Measurements from ENCODE around the gene SLC38A6. TPM values are rescaled to one million over a fixed set of nuclear protein-coding genes. Genes with fewer than 3 reads are reported as not detected.

The SLC38A6 gene
- 1 to 10 TPM; 4.5 to 5.3 TPM for total RNA-seq

GRCh38 chr14:60980811-60981632 lies at the start of gene SLC38A6, which contains the start of gene TRMT5:
Gene SLC38A6 (plus strand): TSS chr14:60981245. CDS start chr14:60981278, 33 bp downstream.
Gene TRMT5 (minus strand): TSS chr14:60981079. CDS start chr14:60980973, 106 bp downstream.
- DNase-seq (peak; percentile 94), ATAC-seq (peak; percentile 89)
- H3K4me1 Mint-ChIP-seq, result peaks cover 32% of the 10 kb centered on the region
- CTCF ChIA-PET, result interaction anchor here (0.9 to 1.0 kb wide), 2 partner anchors 48 to 325 kb away, joined by 3 read pairs; no protein-coding TSS in a partner anchor
- no peak within 1 kb of the TSS for H3K27ac Mint-ChIP-seq
- no peaks in the 10 kb centered on the region for H3K9me3 Mint-ChIP-seq (ENCODE audit: low read depth)
- H3K27me3 Mint-ChIP-seq, result no peaks in the 10 kb centered on the region
- peaks cover 30% of the 10 kb centered on the region for H3K36me3 Mint-ChIP-seq (ENCODE audit: low read depth)
- H3K4me3 Mint-ChIP-seq, result no peak within 1 kb of the TSS
- POLR2A ChIA-PET, result interaction anchor here (0.6 kb wide), 1 partner anchor 63 kb away, joined by 3 read pairs; no protein-coding TSS in a partner anchor
- intact Hi-C loops (cut with DNase I, micrococcal nuclease), result loop anchor here (1.0 to 5.0 kb wide), 9 partner anchors 16 to 732 kb away; partner anchors contain the start of genes MNAT1 (in 1 of the 2), PPM1A (in 1 of the 2) and SIX4 (in 1 of the 2)

- Mint-ChIP-seq H3K4me1 (no peaks in the 10 kb centered on the region), H3K27me3 (no peaks in the 10 kb centered on the region), H3K9me3 (ENCODE audit: low read depth) (peaks cover 1% of the 10 kb centered on the region), H3K4me3 (no peak overlapping the region), H3K36me3 (ENCODE audit: low read depth) (peaks cover 13% of the 10 kb centered on the region), H3K27ac (no peak overlapping the region)
- ATAC-seq (no peak), DNase-seq (no peak)
- POLR2A ChIA-PET, result no interaction called here
- CTCF ChIA-PET, result no interaction called here
- intact Hi-C loops (cut with DNase I, micrococcal nuclease), result no loop called here
Observed at GRCh38 chr14:60933920-60934655, 47.0 kb upstream of the SLC38A6 start.

- Mint-ChIP-seq H3K27me3 (no peaks in the 10 kb centered on the region), H3K4me3 (no peak overlapping the region), H3K9me3 (ENCODE audit: low read depth) (peaks cover 1% of the 10 kb centered on the region), H3K4me1 (no peaks in the 10 kb centered on the region), H3K27ac (no peak overlapping the region), H3K36me3 (ENCODE audit: low read depth) (peaks cover 13% of the 10 kb centered on the region)
- POLR2A ChIA-PET, result no interaction called here
- no peak for DNase-seq
- no peak for ATAC-seq
- intact Hi-C loops (cut with DNase I, micrococcal nuclease), result no loop called here
- CTCF ChIA-PET, result no interaction called here
Observed at GRCh38 chr14:60935319-60935718, 45.7 kb upstream of the SLC38A6 start.

GRCh38 chr14:60943637-60944032 lies 37.4 kb upstream of the SLC38A6 start:
- CTCF ChIA-PET, result no interaction called here
- H3K4me3 Mint-ChIP-seq, result no peak overlapping the region

GRCh38 chr14:60944204-60944603 lies 36.8 kb upstream of the SLC38A6 start:
- peaks cover 14% of the 10 kb centered on the region for H3K4me1 Mint-ChIP-seq
- POLR2A ChIA-PET, result no interaction called here
- intact Hi-C loops (cut with DNase I, micrococcal nuclease), result no loop called here
- CTCF ChIA-PET, result interaction anchor here (1.0 kb wide), 1 partner anchor 11 kb away, joined by 3 read pairs; no protein-coding TSS in a partner anchor
- no peak overlapping the region for H3K4me3 Mint-ChIP-seq
- ATAC-seq (no peak), DNase-seq (no peak)
- H3K9me3 Mint-ChIP-seq (ENCODE audit: low read depth), result no peaks in the 10 kb centered on the region
- H3K36me3 Mint-ChIP-seq (ENCODE audit: low read depth), result peaks cover 10% of the 10 kb centered on the region
- H3K27ac Mint-ChIP-seq, result no peak overlapping the region
- H3K27me3 Mint-ChIP-seq, result no peaks in the 10 kb centered on the region

More at GRCh38 chr14:60943637-60944032, 37.4 kb upstream of the SLC38A6 start:
- Mint-ChIP-seq H3K27me3 (no peaks in the 10 kb centered on the region), H3K27ac (no peak overlapping the region), H3K9me3 (ENCODE audit: low read depth) (no peaks in the 10 kb centered on the region), H3K4me1 (peaks cover 14% of the 10 kb centered on the region), H3K36me3 (ENCODE audit: low read depth) (peaks cover 10% of the 10 kb centered on the region)
- POLR2A ChIA-PET, result no interaction called here
- no peak for DNase-seq
- intact Hi-C loops (cut with DNase I, micrococcal nuclease), result no loop called here
- ATAC-seq, result no peak

GRCh38 chr14:60945984-60946383 lies 35.1 kb upstream of the SLC38A6 start:
- Mint-ChIP-seq H3K27ac (peak overlapping the region; percentile 2), H3K4me1 (peaks cover 14% of the 10 kb centered on the region), H3K27me3 (no peaks in the 10 kb centered on the region), H3K36me3 (ENCODE audit: low read depth) (peaks cover 10% of the 10 kb centered on the region), H3K9me3 (ENCODE audit: low read depth) (no peaks in the 10 kb centered on the region), H3K4me3 (no peak overlapping the region)
- ChIA-PET CTCF (no interaction called here), POLR2A (no interaction called here)
- DNase-seq (no peak), ATAC-seq (peak; percentile 63)
- intact Hi-C loops (cut with DNase I, micrococcal nuclease), result no loop called here

GRCh38 chr14:60946773-60947172 lies 34.3 kb upstream of the SLC38A6 start:
- Mint-ChIP-seq H3K4me3 (no peak overlapping the region), H3K36me3 (ENCODE audit: low read depth) (peaks cover 10% of the 10 kb centered on the region), H3K9me3 (ENCODE audit: low read depth) (no peaks in the 10 kb centered on the region), H3K27me3 (no peaks in the 10 kb centered on the region), H3K27ac (no peak overlapping the region), H3K4me1 (peaks cover 14% of the 10 kb centered on the region)
- intact Hi-C loops (cut with DNase I, micrococcal nuclease), result no loop called here
- ATAC-seq (no peak), DNase-seq (no peak)
- POLR2A ChIA-PET, result no interaction called here
- CTCF ChIA-PET, result no interaction called here

GRCh38 chr14:60951776-60952435 lies 29.1 kb upstream of the SLC38A6 start:
- DNase-seq (no peak), ATAC-seq (no peak)
- Mint-ChIP-seq H3K4me3 (no peak overlapping the region), H3K27me3 (no peaks in the 10 kb centered on the region), H3K27ac (no peak overlapping the region), H3K9me3 (ENCODE audit: low read depth) (peaks cover 13% of the 10 kb centered on the region), H3K36me3 (ENCODE audit: low read depth) (peaks cover 23% of the 10 kb centered on the region), H3K4me1 (peaks cover 12% of the 10 kb centered on the region)
- intact Hi-C loops (cut with DNase I, micrococcal nuclease), result no loop called here
- CTCF ChIA-PET, result interaction anchor here (0.7 to 0.9 kb wide), 2 partner anchors 10 to 121 kb away, joined by 3 read pairs; no protein-coding TSS in a partner anchor
- POLR2A ChIA-PET, result no interaction called here

- no peak overlapping the region for H3K4me3 Mint-ChIP-seq
- ChIA-PET POLR2A (no interaction called here), CTCF (no interaction called here)
- no peak overlapping the region for H3K27ac Mint-ChIP-seq
- peaks cover 34% of the 10 kb centered on the region for H3K9me3 Mint-ChIP-seq (ENCODE audit: low read depth)
- peaks cover 50% of the 10 kb centered on the region for H3K36me3 Mint-ChIP-seq (ENCODE audit: low read depth)
- H3K4me1 Mint-ChIP-seq, result peaks cover 16% of the 10 kb centered on the region
- ATAC-seq, result no peak
- intact Hi-C loops (cut with DNase I, micrococcal nuclease), result no loop called here
- H3K27me3 Mint-ChIP-seq, result no peaks in the 10 kb centered on the region
- DNase-seq, result no peak
Observed at GRCh38 chr14:60956202-60956601, 24.8 kb upstream of the SLC38A6 start.

- Mint-ChIP-seq H3K27me3 (no peaks in the 10 kb centered on the region), H3K27ac (no peak overlapping the region), H3K4me3 (no peak overlapping the region), H3K4me1 (peaks cover 16% of the 10 kb centered on the region), H3K36me3 (ENCODE audit: low read depth) (peaks cover 50% of the 10 kb centered on the region), H3K9me3 (ENCODE audit: low read depth) (peaks cover 34% of the 10 kb centered on the region)
- ATAC-seq (peak; percentile 44), DNase-seq (no peak)
- POLR2A ChIA-PET, result no interaction called here
- intact Hi-C loops (cut with DNase I, micrococcal nuclease), result no loop called here
- CTCF ChIA-PET, result no interaction called here
Observed at GRCh38 chr14:60956632-60957031, 24.4 kb upstream of the SLC38A6 start.

- peaks cover 50% of the 10 kb centered on the region for H3K36me3 Mint-ChIP-seq (ENCODE audit: low read depth)
- intact Hi-C loops (cut with DNase I, micrococcal nuclease), result no loop called here
- ATAC-seq (no peak), DNase-seq (no peak)
- no peak overlapping the region for H3K27ac Mint-ChIP-seq
- no peaks in the 10 kb centered on the region for H3K27me3 Mint-ChIP-seq
- peaks cover 16% of the 10 kb centered on the region for H3K4me1 Mint-ChIP-seq
- H3K4me3 Mint-ChIP-seq, result no peak overlapping the region
- peaks cover 34% of the 10 kb centered on the region for H3K9me3 Mint-ChIP-seq (ENCODE audit: low read depth)
- ChIA-PET POLR2A (no interaction called here), CTCF (no interaction called here)
Observed at GRCh38 chr14:60958146-60958545, 22.9 kb upstream of the SLC38A6 start.

Measured in activated CD4-positive, alpha-beta T cell treated with anti-CD3 and anti-CD28 coated beads for 36 hours (primary cell).